Stimulated activated CD4-positive, alpha-beta T cell treated with anti-CD3 and anti-CD28 coated beads, Interleukin-1b, Interleukin-23, amount 100 ng/mL, for 4 hours (primary cell): Measurements from ENCODE around the gene POLR2H.

Experiments used
- DNase-seq, 2 donors: peaks; one replicate each; pipeline ENCODE4 v3.0.0-alpha.2; 2020; ENCODE audit warnings: low read depth in 2 of 2

POLR2H gene

DNA sequence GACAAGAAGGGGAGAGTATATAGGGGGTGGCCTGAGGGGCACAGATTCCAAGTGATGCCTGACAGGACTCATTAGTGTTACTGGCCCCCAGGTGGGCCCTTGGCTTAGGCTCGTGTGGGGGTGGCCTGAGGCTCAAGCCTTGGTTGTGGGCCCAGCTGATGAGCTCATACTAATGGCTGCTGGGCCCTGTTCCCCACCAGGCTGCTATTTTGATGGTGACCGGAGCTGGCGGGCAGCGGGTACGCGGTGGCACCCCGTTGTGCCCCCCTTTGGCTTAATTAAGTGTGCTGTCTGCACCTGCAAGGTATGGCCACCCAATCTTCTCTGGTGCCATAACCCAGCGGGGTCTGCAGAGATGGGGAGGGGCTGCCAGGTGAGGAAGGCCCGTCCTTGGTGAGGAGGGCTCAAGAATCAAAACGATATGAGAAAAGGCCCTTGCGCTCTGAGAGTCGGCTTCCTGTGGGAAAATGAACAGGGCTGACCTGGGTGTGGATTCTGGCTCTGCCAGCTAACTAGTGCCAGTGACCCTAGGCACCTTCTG, 25.7 kb downstream of the POLR2H start:
- no peak for DNase-seq

DNA sequence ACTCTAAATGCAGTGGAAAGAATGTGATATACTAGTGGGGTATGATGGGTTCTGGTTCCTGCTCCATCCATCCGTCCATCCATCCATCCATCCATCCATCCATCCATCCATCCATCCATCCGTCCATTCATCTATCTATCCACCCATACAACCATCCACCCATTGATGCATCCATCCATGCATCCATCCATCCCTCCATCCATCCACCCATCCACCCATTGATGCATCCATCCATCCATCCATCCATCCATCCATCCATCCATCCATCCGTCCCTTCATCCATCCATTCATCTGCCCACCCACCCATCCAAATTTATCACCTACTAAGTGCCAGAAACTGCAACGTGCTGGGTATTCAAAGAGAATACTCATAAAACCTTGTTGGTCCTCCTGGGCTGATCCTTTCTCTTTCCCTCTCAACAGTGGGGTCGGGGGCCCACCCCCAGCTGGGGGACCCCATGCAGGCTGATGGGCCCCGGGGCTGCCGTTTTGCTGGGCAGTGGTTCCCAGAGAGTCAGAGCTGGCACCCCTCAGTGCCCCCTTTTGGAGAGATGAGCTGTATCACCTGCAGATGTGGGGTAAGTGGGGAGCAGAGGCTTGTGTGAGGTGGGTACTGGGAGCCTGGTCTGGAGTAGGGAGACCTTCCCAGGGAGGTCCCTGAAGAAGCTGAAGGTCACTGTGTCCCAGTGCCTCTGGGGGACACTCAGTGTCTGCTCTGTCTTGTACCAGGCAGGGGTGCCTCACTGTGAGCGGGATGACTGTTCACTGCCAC, 26.8 kb downstream of the POLR2H start:
- DNase-seq = no peak

DNA sequence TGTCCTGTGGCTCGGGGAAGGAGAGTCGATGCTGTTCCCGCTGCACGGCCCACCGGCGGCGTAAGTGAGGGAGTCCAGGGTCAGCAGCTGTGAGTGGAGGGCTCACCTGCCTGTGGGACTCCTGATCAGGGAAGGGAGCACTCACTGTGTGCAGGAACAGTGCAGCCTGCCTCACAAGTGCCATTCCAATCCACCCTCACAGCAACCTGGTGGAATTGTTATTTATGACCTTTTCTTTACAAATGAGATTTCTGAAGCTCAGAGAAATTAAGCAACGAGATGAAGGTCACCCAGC, 27.4 kb downstream of the POLR2H start:
- DNase-seq = no peak

DNA sequence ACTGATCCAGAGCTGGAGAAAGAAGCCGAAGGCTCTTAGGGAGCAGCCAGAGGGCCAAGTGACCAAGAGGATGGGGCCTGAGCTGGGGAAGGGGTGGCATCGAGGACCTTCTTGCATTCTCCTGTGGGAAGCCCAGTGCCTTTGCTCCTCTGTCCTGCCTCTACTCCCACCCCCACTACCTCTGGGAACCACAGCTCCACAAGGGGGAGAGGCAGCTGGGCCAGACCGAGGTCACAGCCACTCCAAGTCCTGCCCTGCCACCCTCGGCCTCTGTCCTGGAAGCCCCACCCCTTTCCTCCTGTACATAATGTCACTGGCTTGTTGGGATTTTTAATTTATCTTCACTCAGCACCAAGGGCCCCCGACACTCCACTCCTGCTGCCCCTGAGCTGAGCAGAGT, 27.9 kb downstream of the POLR2H start:
- no peak for DNase-seq

DNA sequence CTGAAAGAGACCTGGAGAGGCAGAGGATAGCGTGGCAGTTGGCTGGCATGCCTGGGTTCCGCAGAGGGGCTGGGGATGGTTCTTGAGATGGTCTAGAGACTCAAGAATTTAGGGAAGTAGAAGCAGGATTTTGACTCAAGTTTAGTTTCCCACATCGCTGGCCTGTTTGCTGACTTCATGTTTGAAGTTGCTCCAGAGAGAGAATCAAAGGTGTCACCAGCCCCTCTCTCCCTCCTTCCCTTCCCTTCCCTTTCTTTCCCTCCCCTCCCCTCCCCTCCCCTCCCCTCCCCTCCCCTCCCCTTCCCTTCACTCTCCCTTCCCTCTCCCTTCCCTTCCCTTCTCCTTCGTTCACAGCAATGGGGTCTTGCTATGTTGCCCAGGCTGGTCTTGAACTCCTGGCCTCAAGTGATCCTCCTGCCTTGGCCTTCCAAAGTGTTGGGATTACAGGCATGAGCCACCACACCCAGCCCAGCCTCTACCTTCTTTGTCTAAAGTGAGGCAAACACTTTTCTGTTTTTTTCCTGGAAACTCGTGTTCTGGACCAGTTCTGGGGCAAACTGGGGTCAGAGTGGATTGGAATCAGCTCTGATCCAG, 28.5 kb downstream of the POLR2H start:
- DNase-seq = no peak

DNA sequence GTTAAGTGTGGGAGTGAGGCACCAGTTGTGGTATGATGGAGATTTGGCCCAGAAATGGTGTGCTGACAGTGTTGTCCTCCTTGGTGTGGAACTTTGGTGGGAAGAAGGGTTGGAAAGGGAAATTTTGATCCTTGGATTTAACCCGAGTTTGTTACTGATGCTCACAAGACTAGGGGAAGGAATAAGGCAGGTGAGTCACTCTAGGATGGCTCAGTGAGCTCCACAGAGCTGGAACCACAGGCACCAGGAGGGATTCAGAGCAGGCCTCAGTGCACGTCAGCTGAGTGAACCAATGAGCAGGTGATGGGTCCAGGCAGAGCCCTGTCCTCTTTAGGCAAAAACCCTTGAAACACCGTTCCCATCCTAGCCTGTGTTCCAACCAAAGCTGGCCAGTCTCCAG, 29.8 kb downstream of the POLR2H start:
- no peak for DNase-seq

DNA sequence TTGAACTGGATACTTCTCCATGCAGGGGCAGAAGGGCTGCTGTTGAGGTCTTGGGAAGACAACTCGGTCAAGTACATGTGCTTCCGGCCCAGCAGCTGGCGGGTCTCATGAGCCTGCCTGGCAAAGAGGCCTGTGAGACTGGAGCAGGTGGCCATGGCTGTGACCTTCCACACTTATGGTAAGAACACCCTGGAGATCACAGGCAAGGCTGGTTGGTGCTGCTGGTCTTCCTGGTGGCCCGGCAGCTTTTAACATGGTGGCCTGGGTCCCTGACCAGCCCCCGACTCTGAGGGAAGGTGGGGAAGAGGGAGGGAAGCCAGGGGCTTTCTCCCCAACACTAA, 33.8 kb downstream of the POLR2H start:
- no peak for DNase-seq

DNA sequence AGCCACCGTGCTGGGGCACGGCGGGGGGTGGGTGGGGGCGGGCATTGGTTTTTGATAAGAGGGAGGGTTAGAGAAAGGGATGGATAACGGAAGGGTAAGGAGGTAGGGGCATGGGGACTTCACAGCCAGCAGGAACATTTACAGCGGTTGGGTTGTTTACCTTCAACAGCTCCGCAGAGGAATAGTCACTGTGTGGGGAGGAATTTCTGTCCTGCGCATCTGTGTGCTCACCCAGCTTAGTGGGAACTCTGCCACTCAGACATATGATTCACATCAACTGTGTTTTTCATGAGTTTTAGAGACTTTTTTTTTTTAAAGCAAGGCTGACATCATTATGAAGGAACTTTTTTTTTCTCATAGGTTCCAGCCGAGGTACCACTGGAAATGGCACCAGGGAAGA, 37.9 kb downstream of the POLR2H start:
- DNase-seq = no peak

DNA sequence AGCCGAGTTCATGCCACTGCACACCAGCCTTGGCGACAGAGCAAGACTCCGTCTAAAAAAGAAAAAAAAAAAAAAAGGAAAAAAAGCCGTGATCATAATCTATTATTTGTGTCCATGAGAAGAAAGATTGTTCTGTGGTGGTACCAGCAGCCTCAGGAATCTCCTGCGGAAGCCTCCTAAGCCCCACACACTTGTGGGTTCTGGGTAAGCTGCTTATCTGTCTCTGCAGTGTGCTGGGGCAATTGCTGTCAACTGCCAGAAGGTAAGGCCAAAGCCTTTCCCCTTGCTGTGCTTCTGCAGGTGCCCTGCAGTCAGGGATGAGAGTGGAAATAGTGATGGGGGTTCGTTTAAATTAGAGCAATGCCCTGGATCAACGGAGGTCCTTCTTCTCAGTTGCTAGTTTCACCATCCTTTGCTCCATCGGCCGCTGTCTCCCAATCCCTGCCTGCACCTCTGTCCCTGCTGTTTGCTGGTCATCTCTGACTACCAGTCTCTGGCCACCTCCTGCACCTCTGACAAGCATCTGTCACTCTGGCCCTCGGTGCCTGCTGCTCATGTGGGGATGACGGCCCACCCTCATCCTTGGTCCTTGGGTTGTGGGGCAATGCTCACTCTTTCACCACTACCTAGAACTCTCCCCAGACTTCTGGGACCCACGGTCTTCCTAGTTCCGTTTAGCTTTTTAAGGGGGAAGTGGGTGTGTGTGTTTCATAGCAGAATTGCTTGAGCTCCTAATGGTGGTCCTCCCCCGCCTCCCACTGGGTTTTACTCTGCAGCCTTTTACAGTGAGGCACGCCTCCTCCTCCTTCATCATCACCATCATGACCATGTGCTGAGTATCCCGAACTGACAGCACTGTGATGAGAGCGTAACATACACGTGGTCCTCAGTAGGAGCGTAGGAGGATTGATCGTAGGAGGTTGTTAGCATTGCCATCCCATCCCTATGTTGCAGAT, 43.8 kb downstream of the POLR2H start:
- no peak for DNase-seq

DNA sequence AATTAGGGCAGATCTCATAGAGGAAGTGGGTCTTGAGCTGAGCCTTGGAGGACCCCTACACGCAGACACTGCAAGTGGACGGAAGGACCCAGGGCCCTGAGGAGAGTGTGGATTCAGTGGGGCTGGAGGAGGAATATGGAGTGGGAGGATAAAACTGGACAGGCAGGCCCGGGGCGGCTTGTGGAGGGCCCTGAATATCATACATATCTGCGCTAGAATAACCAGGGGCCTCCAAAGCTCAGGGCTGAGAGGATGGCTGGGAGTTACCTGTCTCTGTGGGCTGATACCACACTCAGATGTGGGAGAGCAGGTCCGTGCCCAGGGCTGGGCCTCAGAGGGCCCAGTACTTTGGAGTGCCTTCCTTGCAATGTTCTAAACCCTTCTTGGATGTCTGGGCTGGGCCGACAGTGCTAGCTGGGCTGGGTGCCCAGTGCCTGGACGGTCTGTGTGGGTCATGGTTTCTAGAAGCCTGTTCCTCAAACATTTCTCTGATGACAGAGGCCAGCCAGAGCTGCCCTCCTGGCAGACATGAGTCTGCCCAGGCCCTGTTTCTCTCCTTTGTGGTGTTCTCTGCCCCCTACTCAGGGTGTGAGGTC, 47.9 kb downstream of the POLR2H start:
- no peak for DNase-seq

DNA sequence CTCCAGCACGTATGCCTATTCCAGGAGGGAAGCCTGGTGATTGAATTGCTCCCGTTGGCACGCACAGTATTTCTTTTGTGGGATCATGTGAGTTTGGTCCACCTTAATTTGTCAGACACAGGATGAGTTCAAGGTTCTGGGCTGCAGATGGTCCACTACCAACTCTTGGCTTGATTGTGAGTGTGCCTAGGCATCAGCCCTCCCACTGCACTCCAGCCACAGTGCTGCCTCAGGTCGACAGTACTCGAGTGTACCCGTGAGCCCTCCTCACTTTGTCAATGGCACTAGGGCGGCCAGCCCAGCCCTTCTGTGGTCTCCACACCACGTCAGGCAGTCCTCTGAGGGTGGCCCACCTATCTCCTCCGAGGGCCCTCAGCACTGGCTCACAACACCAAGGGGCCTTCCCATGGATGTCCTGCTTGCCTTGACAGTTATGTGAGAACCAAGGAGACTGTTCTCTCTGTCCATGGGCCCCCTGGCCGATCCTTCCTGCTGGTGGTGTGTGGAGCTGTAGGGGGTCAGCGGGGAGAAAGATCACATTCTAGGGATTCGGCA, 48.5 kb downstream of the POLR2H start:
- DNase-seq = no peak

DNA sequence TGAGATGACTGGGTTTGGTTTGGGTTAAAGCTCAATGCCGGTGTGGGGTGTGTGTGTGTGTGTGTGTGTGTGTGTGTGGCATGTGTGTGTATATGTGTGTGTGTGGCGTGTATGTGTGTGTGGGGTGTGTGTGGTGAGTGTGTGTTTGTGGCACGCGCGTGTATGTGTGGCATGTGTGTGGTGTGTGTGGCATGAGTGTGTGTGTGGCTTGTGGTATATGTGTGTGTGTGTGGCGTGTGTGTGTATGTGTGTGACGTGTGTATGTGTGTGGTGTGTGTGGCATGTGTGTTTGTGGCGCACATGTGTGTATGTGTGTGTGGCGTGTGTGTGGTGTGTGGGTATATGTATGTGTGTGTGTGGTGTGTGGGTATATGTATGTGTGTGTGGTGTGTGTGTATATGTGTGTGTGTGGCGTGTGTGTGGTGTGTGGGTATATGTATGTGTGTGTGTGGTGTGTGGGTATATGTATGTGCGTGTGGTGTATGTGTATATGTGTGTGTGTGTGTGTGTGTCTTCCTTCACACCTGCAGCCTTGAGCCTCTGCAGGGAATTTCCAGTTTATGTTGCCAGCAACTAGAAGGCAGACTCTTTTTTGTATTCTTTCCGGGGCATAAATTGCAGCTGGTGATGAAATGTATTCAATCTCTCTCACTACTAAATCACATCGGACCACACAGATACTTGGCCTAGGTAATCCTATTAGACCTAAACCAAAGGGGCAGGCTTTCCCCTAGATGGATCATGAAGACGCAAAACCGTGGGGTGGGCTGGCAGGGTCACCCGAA, 53.1 kb downstream of the POLR2H start:
- no peak for DNase-seq

DNA sequence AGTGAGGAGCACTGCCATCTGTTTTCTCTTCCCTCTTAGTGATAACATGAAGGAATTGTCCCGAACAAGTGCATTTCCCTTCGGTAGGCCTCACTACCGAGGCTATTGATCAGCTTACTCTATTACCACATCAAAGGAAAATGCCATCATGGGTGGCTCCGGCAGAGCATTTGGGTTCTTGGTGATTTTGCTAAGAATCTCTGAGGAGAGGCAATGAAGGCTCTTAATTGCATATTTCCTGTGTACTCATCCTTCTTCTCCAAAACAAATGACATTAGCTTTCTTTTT, 53.6 kb downstream of the POLR2H start:
- no peak for DNase-seq

DNA sequence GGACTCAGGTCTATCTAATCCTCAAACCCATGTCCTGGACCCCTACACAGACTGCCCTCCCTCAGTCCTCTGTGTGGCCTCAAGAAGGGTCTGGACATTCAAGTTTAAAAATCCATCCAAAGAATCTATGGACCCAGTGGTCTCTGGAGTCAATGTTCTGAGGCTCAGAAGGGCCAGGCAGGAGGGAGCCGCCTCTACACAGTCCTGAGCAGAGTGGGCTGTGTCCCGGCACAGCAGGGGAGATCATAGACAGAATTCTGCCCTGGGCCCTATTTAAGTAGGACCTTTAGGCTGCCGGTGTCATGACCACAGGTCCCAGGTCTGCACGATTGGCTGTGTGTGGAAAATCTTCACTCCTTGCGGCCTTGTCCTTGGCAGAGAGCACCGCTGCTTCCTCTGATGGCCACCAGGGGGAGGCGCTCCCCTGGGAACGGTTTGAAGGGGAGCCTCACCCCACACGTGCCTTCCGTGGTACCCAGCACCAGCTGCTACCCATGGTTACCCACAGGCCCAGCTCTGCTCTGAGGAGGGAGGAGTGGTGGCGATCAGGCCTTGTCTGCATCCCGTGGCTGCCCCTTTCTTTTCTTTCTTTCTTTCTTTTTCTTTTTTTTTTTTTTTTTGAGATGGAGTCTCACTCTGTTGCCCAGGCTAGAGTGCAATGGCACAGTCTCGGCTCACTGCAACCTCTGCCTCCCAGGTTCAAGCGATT, 56.3 kb downstream of the POLR2H start:
- DNase-seq = peak; percentile 55 to 58
